ENCODE results near the gene RBBP7.

RBBP7 gene

GRCh38 chrX:16870095-16870861, at the start of gene RBBP7:
Gene RBBP7 (minus strand): TSS chrX:16870362. CDS start chrX:16870053, 309 bp downstream.
- peak within 1 kb of the TSS; percentile 63 for H3K4me3 ChIP-seq (replicated peaks; ENCODE audit: low read depth, low read length)
- TF ChIP-seq CTCF (IDR thresholded peaks at IDR 0.05; ENCODE audit: low read length, missing control alignments): no peak
- DNase-seq (ENCODE audit: low read depth): peak; percentile 91

GRCh38 chrX:16918979-16919378, 48.8 kb upstream of the RBBP7 start:
- DNase-seq (ENCODE audit: low read depth): no peak
- TF ChIP-seq CTCF (IDR thresholded peaks at IDR 0.05; ENCODE audit: low read length, missing control alignments): no peak

GRCh38 chrX:16917120-16917519, 47.0 kb upstream of the RBBP7 start:
- H3K4me3 ChIP-seq (replicated peaks; ENCODE audit: low read depth, low read length): no peak overlapping the region
- DNase-seq (ENCODE audit: low read depth): no peak
- no peak for TF ChIP-seq CTCF (IDR thresholded peaks at IDR 0.05; ENCODE audit: low read length, missing control alignments)

More at GRCh38 chrX:16918979-16919378, 48.8 kb upstream of the RBBP7 start:
- H3K4me3 ChIP-seq (replicated peaks; ENCODE audit: low read depth, low read length): no peak overlapping the region

DNA sequence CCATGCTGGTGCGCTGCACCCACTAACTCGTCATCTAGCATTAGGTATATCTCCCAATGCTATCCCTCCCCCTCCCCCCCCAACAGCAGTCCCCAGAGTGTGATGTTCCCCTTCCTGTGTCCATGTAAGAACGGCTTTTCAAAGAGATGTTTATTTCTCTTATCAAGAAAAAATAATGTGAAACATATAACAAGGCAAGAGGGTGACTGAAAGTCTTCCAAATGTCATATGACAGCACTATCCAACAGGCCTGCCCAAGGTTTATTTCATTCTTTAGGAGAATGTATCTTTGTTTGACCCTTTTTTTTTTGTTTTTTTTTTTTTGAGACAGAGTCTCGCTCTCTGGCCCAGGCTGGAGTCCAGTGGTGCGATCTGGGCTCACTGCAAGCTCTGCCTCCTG, 46.4 kb upstream of the RBBP7 start:
- no peak overlapping the region for H3K4me3 ChIP-seq (replicated peaks; ENCODE audit: low read depth, low read length)
- DNase-seq (ENCODE audit: low read depth): no peak
- no peak for TF ChIP-seq CTCF (IDR thresholded peaks at IDR 0.05; ENCODE audit: low read length, missing control alignments)

DNA sequence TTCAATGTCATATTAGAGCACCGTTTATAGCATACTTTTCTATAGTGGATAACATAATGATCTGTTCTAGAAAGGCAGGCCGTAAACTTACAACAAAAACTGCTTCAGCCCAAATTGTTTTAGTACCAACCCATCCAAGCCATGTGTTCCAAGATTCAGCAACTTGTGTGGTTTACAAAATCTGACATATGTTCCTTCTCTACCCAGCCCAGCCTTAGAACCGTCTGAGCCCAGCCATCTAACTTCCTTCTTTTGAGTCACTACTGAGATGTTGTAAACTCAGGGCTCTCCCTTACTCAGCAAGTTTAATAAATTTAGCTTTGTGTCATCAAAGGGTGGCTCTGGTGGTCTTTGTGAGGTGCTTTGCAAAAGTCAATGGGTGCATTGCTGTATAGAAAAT, 43.9 kb upstream of the RBBP7 start:
- DNase-seq (ENCODE audit: low read depth): no peak
- no peak for TF ChIP-seq CTCF (IDR thresholded peaks at IDR 0.05; ENCODE audit: low read length, missing control alignments)
- H3K4me3 ChIP-seq (replicated peaks; ENCODE audit: low read depth, low read length): no peak overlapping the region

GRCh38 chrX:16910376-16910775, 40.2 kb upstream of the RBBP7 start:
- TF ChIP-seq CTCF (IDR thresholded peaks at IDR 0.05; ENCODE audit: low read length, missing control alignments): no peak
- DNase-seq (ENCODE audit: low read depth): no peak

More at GRCh38 chrX:16910376-16910775, 40.2 kb upstream of the RBBP7 start:
- no peak overlapping the region for H3K4me3 ChIP-seq (replicated peaks; ENCODE audit: low read depth, low read length)

All from fibroblast of pulmonary artery (primary cell).